HFF-Myc (cell line): ENCODE results near the gene MRPL19.

Experiments
- DNase-seq: peaks from one replicate; pipeline ENCODE4 v3.0.0-alpha.2; 2011; ENCODE audit warnings: low read depth; ENCODE audit errors: extremely low read depth
- H3K4me3 ChIP-seq: replicated peaks from 2 replicates; pipeline ENCODE4 v1.5.1; 2011; ENCODE audit warnings: low read depth, mild to moderate bottlenecking, control low read depth, low read length
- TF ChIP-seq, protein P1 (sequence below): IDR thresholded peaks from 2 replicates; pipeline ENCODE4 v1.5.1; 2012; ENCODE audit warnings: mild to moderate bottlenecking, low read depth, low read length, control low read depth; ENCODE audit errors: missing control alignments

Gene MRPL19

DNA sequence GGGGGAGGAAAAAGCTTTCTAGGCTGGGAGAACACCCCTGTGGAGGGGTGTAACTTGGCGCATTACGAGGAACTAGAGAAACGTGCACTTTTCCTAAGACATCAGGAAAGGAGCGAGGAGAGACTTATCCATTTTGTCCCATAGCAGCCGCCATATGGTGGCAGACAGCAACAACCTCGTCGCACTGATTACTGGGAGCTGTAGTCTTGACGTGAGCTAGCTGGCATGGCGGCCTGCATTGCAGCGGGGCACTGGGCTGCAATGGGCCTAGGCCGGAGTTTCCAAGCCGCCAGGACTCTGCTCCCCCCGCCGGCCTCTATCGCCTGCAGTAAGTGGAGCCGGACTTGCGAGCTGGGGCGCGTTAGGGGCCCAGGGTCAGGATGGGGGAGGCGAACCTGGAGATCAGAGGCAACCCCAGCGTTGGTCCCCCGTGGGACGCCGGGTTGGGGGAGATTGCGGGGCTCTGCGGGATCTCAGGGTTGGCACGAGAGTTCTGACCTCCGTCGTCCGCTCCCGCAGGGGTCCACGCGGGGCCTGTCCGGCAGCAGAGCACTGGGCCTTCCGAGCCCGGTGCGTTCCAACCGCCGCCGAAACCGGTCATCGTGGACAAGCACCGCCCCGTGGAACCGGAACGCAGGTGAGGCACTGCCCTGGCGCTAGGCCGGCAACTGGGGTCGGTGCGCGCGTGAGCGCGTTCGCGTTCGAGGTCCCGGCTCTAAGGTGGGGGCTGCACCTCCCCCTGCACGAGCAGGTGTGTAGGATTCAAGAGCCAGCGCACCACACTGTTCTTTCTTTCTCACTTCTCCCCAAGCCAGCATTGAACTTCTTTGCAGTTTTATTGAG is at the start of gene MRPL19:
MRPL19 (plus strand) TSS at position 201 of the 843 bp plus-strand sequence; CDS start at position 226, 25 bp downstream.
- TF ChIP-seq, protein P1, sequence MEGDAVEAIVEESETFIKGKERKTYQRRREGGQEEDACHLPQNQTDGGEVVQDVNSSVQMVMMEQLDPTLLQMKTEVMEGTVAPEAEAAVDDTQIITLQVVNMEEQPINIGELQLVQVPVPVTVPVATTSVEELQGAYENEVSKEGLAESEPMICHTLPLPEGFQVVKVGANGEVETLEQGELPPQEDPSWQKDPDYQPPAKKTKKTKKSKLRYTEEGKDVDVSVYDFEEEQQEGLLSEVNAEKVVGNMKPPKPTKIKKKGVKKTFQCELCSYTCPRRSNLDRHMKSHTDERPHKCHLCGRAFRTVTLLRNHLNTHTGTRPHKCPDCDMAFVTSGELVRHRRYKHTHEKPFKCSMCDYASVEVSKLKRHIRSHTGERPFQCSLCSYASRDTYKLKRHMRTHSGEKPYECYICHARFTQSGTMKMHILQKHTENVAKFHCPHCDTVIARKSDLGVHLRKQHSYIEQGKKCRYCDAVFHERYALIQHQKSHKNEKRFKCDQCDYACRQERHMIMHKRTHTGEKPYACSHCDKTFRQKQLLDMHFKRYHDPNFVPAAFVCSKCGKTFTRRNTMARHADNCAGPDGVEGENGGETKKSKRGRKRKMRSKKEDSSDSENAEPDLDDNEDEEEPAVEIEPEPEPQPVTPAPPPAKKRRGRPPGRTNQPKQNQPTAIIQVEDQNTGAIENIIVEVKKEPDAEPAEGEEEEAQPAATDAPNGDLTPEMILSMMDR, result no peak
- peak; percentile 87 for DNase-seq
- peak within 1 kb of the TSS; percentile 80 for H3K4me3 ChIP-seq

DNA sequence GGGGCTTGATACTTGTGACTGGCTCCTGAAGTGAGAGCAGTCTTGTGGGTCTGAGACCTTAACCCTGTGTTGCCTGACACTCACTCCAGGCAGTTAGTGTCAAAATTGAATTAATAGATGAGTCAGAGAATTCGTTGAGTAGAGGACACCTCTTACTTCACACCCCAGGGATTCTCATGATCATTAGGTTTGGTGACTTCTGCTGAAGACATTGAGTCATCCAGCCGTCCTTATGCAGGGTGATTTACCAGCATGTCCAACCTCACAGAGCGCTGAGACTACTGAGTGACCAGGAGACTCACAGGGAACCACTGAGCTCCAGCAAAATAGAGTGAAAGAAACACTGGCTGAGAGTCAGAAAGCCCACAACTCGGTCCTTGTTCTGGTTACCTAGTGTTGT is 49.8 kb upstream of the MRPL19 start:
- TF ChIP-seq, protein P1, result no peak
- no peak for DNase-seq
- H3K4me3 ChIP-seq, result no peak overlapping the region

DNA sequence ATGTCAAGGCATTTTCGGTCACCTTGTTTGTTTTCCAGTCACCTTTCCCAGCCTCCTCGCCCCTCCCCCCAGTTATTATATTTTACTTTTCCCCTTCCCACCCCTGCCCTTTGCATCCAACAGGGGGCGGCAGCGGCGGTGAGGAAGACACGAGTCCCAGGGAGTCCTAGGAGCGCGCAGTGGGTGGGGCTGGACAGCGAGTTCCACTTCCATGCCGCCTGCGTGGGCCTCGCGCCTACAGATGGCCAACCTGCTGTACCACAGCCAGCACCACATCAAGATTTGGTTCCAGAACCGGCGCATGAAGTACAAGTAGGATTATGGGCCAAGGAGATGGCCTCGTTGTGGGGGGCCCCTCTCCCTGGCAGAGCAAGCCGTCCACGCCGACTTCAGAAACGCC is 48.6 kb upstream of the MRPL19 start:
- DNase-seq, result no peak
- TF ChIP-seq, protein P1, result no peak
- no peak overlapping the region for H3K4me3 ChIP-seq

DNA sequence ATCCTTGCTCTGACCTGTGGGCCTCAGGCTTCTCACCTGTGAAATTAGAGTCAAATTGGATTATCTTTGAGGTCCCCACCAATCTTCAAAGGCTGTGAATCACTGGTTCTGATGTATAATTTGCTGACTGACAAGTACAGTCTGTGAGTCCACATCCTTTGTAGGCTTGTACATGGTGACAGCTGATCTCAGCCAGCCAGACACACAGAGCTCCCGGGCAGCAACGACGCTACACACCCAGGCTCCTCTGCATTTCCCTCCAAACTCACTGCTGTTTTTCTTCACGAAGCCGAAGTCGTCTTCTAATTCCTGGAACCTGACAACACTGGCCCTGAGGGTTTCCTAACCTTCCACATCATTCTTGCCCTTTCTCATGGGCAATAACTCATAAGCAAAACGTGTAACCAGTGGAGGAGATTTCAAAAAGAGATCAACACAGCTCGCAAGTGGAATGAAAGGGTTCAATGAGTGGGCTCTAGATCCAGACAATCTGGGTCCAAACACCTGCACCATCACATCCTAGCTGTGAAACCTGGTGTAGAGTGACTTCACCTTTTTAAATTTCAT is 47.9 kb upstream of the MRPL19 start:
- no peak for DNase-seq

DNA sequence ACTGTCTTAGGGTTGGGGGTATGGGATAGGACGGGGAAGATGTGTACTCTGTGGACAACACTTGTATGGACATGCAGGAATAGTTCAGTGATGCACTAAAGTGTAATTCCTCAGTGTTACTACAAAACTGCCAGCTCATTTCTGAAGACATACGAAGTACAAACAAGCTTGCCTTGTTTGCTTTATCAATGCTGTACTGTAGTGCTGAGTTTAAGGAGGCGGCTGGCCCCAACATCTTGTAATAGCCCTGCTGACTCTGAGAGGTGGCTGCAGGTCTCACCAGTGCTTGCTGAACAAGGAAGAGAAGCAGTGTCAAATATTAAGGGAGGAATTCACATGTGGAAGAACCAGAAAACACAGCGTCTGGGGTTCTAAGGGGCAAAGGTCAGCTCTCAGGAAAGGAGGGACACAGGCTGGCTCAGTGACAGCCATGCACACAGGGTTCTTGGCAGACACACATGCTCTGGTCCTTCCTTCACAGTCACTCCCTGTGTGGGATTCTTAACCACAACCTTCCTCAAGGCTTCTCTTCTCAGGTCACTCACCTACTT is 46.0 kb upstream of the MRPL19 start:
- H3K4me3 ChIP-seq, result no peak overlapping the region
- TF ChIP-seq, protein P1, result no peak
- no peak for DNase-seq

More for the DNA sequence above, 47.9 kb upstream of the MRPL19 start:
- no peak overlapping the region for H3K4me3 ChIP-seq
- TF ChIP-seq, protein P1, result no peak

DNA sequence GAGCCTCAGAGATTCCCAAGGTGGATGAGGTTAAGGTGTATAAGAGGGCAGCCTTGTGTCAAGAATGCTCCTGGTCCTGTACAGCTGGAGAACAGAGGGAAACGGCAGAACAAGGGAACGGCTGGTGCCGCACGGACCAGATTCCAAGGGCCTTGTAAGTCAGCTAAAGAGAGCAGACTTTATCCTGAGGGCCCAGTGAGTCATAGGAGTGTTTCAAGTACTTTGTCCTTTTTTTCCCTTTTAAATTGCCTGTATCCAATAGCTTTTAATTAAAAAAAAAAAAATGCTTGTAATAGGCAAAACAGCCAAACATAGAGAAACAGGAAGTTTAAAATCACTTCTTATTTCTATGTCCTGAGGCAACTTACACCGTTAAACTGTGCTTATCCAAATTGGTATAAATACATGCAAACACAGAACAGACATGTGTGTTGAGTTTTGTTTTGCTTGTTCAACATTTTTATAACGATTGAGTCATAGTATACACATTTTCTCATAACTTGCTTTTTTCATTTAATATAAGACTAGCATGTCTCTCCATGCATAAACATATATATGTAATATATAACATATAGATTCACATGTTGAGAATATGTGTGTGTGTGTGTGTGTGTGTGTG is 43.8 kb upstream of the MRPL19 start:
- DNase-seq, result peak; percentile 83
- TF ChIP-seq, protein P1, result no peak
- H3K4me3 ChIP-seq, result no peak overlapping the region
